ENCODE results near the gene FXN. TPM values are rescaled to one million over a fixed set of nuclear protein-coding genes. Genes with fewer than 3 reads are reported as not detected.

Gene FXN
- total and polyA plus RNA-seq, 2 donors (not counting 3 experiments of a cell fraction or from before 2014, with no cell fraction given), result 18.2 to 21.2 TPM

DNA sequence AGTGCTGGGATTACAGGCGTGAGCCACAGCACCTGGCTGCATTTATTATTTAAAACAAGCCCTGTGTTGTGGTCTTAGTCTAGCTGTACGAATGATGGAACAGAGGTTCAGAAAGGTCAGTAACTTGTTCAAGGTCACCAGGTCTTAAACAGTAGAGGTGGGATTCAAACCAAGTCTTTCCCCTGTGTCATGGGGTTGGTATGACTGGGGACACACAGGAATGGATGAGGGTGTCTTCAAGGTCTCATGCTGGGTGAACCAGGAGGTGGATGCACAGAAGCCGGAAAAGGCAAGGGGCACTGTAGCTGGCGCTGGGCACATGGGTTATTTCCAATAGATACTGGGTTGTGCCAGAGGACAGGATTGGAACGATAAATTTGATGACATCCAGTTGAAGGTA, 106.3 kb downstream of the FXN start:
- dilution Hi-C loops (cut with MboI; ENCODE audit: extremely low pct_ligation_motif_present, low sequenced_read_pairs) (no loop called here), intact Hi-C loops (cut with micrococcal nuclease) (loop anchor here (2.0 kb wide), 1 partner anchor 19 kb away; no protein-coding TSS in a partner anchor)
- Histone ChIP-seq H4K20me1 (replicated peaks; ENCODE audit: control insufficient read depth, extremely low read depth, insufficient read depth, low read length) (no peaks in the 10 kb centered on the region), H3K27me3 (ENCODE audit: control insufficient read depth in 2 of 2, insufficient read depth in 2 of 2, low read length in 2 of 2) (no peaks in the 10 kb centered on the region), H3K27ac (ENCODE audit: insufficient read depth, low read depth, low read length) (peak overlapping the region; percentile 74), H3K9me3 (replicated peaks; ENCODE audit: control insufficient read depth, insufficient read depth, low read length) (no peaks in the 10 kb centered on the region), H3K4me2 (ENCODE audit: insufficient read depth, low read length) (peak overlapping the region; percentile 82), H3K4me3 (replicated peaks in 1 of 3; ENCODE audit: insufficient read depth in 1 of 3, low read depth in 1 of 3, low read length in 3 of 3) (no peak overlapping the region), H3K4me1 (ENCODE audit: control insufficient read depth, extremely low read depth, insufficient read depth, low read length) (peaks cover 24% of the 10 kb centered on the region), H3K36me3 (ENCODE audit: control insufficient read depth in 2 of 2, extremely low read depth in 1 of 2, insufficient read depth in 2 of 2, low read length in 2 of 2) (peaks cover 0 to 2% of the 10 kb centered on the region in 2 experiments), H3K79me2 (ENCODE audit: control insufficient read depth, insufficient read depth, low read length) (peaks cover 48% of the 10 kb centered on the region), H3K9me1 (replicated peaks; ENCODE audit: control insufficient read depth, extremely low read depth, insufficient read depth, low read length) (no peaks in the 10 kb centered on the region), H2AFZ (ENCODE audit: low read depth, low read length) (no peak overlapping the region), H3K9ac (replicated peaks; ENCODE audit: extremely low read depth, insufficient read depth, low read length) (no peak overlapping the region)
- FAIRE-seq, result no peak
- no TSS peak for BruUV-seq (replicated peaks)
- TF ChIP-seq GATA2 (IDR thresholded peaks at IDR 0.05; ENCODE audit: insufficient read depth, insufficient read length, low read depth, low read length), result no peak
- TF ChIP-seq, protein P1, sequence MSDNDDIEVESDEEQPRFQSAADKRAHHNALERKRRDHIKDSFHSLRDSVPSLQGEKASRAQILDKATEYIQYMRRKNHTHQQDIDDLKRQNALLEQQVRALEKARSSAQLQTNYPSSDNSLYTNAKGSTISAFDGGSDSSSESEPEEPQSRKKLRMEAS (IDR thresholded peaks at IDR 0.05; ENCODE audit: insufficient read depth, insufficient read length), result no peak
- no peak for TF ChIP-seq FOS (IDR thresholded peaks at IDR 0.05; ENCODE audit: borderline replicate concordance, insufficient read depth, low read length)
- TF ChIP-seq POLR2AphosphoS5 (IDR thresholded peaks at IDR 0.05; ENCODE audit: insufficient read depth, low read depth, low read length), result no peak
- no peak for TF ChIP-seq MYC (IDR thresholded peaks at IDR 0.05; ENCODE audit: low read depth, low read length)
- TF ChIP-seq, protein P2, sequence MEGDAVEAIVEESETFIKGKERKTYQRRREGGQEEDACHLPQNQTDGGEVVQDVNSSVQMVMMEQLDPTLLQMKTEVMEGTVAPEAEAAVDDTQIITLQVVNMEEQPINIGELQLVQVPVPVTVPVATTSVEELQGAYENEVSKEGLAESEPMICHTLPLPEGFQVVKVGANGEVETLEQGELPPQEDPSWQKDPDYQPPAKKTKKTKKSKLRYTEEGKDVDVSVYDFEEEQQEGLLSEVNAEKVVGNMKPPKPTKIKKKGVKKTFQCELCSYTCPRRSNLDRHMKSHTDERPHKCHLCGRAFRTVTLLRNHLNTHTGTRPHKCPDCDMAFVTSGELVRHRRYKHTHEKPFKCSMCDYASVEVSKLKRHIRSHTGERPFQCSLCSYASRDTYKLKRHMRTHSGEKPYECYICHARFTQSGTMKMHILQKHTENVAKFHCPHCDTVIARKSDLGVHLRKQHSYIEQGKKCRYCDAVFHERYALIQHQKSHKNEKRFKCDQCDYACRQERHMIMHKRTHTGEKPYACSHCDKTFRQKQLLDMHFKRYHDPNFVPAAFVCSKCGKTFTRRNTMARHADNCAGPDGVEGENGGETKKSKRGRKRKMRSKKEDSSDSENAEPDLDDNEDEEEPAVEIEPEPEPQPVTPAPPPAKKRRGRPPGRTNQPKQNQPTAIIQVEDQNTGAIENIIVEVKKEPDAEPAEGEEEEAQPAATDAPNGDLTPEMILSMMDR (IDR thresholded peaks at IDR 0.05; ENCODE audit: extremely low read depth in 1 of 2, insufficient read depth in 1 of 2, low read depth in 1 of 2, low read length in 2 of 2), result no peak
- no peak for TF ChIP-seq POLR2A (IDR thresholded peaks at IDR 0.05; ENCODE audit: low read depth, low read length)
- TF ChIP-seq JUN (IDR thresholded peaks at IDR 0.05; ENCODE audit: borderline replicate concordance, insufficient read depth, insufficient read length, low read depth), result no peak
- no peak for TF ChIP-seq EZH2 (IDR thresholded peaks at IDR 0.05; ENCODE audit: borderline replicate concordance, low read depth, low read length, severe bottlenecking)
- POLR2A ChIA-PET, result no interaction called here
- CTCF ChIA-PET, result interaction anchor here (0.8 to 2.2 kb wide), 4 partner anchors 12 to 106 kb away, joined by 4 to 15 read pairs (median 6); partner anchors contain the start of gene FXN
- DNase-seq (ENCODE audit: low read depth, low spot score), result peak; percentile 4
